Sigmoid colon (tissue), 7 donors: ENCODE data around the gene EHBP1. TPM values are rescaled to one million over a fixed set of nuclear protein-coding genes. Genes with fewer than 3 reads are reported as not detected.

Experiments
- DNase-seq: peaks from one replicate; pipeline ENCODE4 v3.0.0-alpha.2; 2019
- H3K27ac ChIP-seq, 4 donors: fragments of 200-600 bp; sonication (generic); one replicate each; pipeline ENCODE4 v1.5.1; 2016 to 2019; ENCODE audit warnings: mild to moderate bottlenecking in 1 of 4
- H3K27me3 ChIP-seq, 3 donors: fragments of 200-600 bp; sonication (generic); one replicate each; pipeline ENCODE4 v1.5.1; 2019; ENCODE audit warnings: mild to moderate bottlenecking in 1 of 3
- H3K36me3 ChIP-seq, 4 donors: fragments of 200-600 bp; sonication (generic); one replicate each; pipeline ENCODE4 v1.5.1; 2016 to 2019
- H3K4me1 ChIP-seq, 4 donors: fragments of 200-600 bp; sonication (generic); one replicate each; pipeline ENCODE4 v1.5.1; 2017 to 2019
- H3K4me3 ChIP-seq, 4 donors: fragments of 200-600 bp; sonication (generic); one replicate each; pipeline ENCODE4 v1.5.1; 2017 to 2019; ENCODE audit warnings: mild to moderate bottlenecking in 2 of 4, moderate library complexity in 1 of 4
- H3K9me3 ChIP-seq, 4 donors: fragments of 200-600 bp in 3 of 4; sonication (generic) in 3 of 4; one replicate each; pipeline versions ENCODE4 v1.5.1 to v1.6.1; 2013 to 2019
- EP300 ChIP-seq, 4 donors: sonication (generic); formaldehyde crosslinking; IDR thresholded peaks; one replicate each; pipeline ENCODE4 v1.6.1; 2017; ENCODE audit warnings: antibody characterized with exemption in 4 of 4
- POLR2A ChIP-seq, 2 donors: fragments of 450-650 bp; IDR thresholded peaks; one replicate each; pipeline ENCODE4 v1.6.1; 2016; ENCODE audit warnings: antibody characterized with exemption in 2 of 2, mild to moderate bottlenecking in 2 of 2, moderate library complexity in 2 of 2
- POLR2AphosphoS5 ChIP-seq, 4 donors: sonication (generic); formaldehyde crosslinking; IDR thresholded peaks; one replicate each; pipeline ENCODE4 v1.6.1; 2017; ENCODE audit warnings: antibody characterized with exemption in 4 of 4
- whole genome bisulfite sequencing, 2 donors: extraction: QIAGEN DNeasy Blood & Tissue Kit; methylation state at CpG; one replicate each; pipeline ENCODE4 v1.1.7; 2013; 5-methylcytosine and 5-hydroxymethylcytosine counted together
- intact Hi-C: fragments of 100-400 bp; cut with DNase I; formaldehyde crosslinking; loops from one replicate; pipeline ENCODE4 v1.15.1; 2023
- polyA plus RNA-seq, 3 donors: library from polyadenylated mRNA; stranded (reverse); fragments of 200-250 nt; gene quantifications; one replicate each; pipeline ENCODE4 v1.2.3, GENCODE V29; 2013
- total RNA-seq, 4 donors: library from RNA; depleted of rRNA; stranded (reverse); fragments of >200 nt; gene quantifications; one replicate each; pipeline ENCODE4 v1.1.0, GENCODE V29; 2016
- TF ChIP-seq, protein P1 (sequence below), 4 experiments: fragments of 450-650 bp in 3 of 4; fragments of 200-600 bp in 1 of 4; IDR thresholded peaks; one replicate each; pipeline ENCODE4 v1.5.1; 2016 to 2019; ENCODE audit warnings: antibody characterized with exemption in 4 of 4, mild to moderate bottlenecking in 3 of 4, moderate library complexity in 2 of 4
- donor health status: healthy with polysubstance abuse.
- donor health status: Bipolar disorder and iron deficiency.
- donor health status: healthy.

EHBP1 gene
- total and polyA plus RNA-seq, 7 donors = 12.7 to 161 (median 121) TPM

DNA sequence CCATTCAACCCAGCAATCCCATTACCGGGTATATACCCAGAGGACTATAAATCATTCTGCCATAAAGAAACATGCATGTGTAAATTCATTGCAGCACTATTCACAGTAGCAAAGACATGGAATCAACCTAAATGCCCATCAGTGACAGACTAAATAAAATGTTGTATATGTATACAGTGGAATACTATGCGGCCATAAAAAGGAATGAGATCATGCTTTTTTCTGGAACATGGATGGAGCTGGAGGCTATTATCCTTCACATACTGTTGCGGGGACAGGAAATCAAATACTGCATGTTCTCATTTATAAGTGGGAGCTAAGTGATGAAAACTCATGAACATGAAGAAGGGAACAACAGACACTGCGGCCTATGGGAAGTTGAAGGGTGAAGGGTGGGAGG lies 65.1 kb downstream of the EHBP1 start:
- intact Hi-C loops = loop anchor here (5.0 to 10.0 kb wide), 2 partner anchors 108 to 196 kb away; no protein-coding TSS in a partner anchor
- WGBS, 2 donors = 73 to 75% methylated on average over 4 of the region's 4 CpGs
- DNase-seq = no peak
- H3K9me3 ChIP-seq = no peaks in the 10 kb centered on the region
- H3K36me3 ChIP-seq = no peaks in the 10 kb centered on the region
- no peaks in the 10 kb centered on the region for H3K27me3 ChIP-seq
- TF ChIP-seq EP300 (IDR thresholded peaks at IDR 0.05) (no peak), POLR2A (IDR thresholded peaks at IDR 0.05) (no peak), POLR2AphosphoS5 (IDR thresholded peaks at IDR 0.05) (no peak)
- H3K4me3 ChIP-seq = no peak overlapping the region
- peaks cover 0 to 33% (median 8%) of the 10 kb centered on the region in 4 donors for H3K4me1 ChIP-seq
- no peak overlapping the region for H3K27ac ChIP-seq

DNA sequence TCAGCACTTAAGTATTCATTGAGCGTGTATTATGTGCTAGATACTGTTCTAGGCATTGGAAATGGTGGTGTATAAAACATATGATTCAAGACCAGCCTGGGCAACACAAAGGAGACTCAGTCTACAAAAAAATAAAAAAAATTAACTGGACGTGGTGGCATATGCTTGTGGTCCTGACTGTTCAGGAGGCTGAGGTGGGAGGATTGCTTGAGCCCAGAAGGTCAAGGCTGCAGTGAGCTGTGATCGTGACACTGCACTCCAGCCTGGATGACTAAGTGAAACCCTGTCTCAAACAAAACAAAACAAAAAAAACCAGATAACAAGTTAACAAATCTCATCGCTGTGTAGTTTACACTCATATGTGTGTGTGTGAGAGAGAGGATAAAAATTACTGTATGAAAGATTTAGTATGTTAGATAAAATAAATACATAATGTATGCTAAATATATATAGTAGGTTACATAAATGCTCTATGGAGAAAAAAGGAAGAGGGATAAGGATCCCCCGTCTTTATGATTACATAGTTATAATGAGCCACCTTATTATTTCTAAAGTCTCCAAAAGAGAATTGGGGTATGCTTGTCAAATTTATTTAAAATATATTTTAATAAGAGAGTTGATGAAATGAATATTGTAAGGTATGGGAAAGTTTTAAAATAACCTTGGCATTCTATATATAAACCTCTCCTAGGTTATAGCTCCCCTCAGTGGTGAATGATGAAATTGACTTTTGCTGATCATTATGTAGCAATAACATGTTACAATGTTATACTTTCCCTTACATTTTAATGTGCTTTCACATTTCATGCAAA lies 69.2 kb downstream of the EHBP1 start:
- intact Hi-C loops = loop anchor here (1.0 to 10.0 kb wide), 5 partner anchors 68 to 317 kb away; partner anchors contain the start of gene TMEM17
- Histone ChIP-seq H3K36me3 (no peaks in the 10 kb centered on the region), H3K4me3 (no peak overlapping the region), H3K9me3 (no peaks in the 10 kb centered on the region), H3K4me1 (peaks cover 0 to 52% (median 8%) of the 10 kb centered on the region in 4 donors), H3K27ac (peak overlapping the region in 3 of 4 donors; percentile 5 to 47 (median 39)), H3K27me3 (no peaks in the 10 kb centered on the region)
- peak; percentile 63 for DNase-seq
- TF ChIP-seq EP300 (IDR thresholded peaks at IDR 0.05) (no peak), POLR2AphosphoS5 (IDR thresholded peaks at IDR 0.05) (no peak), POLR2A (IDR thresholded peaks at IDR 0.05) (no peak)
- TF ChIP-seq, protein P1, sequence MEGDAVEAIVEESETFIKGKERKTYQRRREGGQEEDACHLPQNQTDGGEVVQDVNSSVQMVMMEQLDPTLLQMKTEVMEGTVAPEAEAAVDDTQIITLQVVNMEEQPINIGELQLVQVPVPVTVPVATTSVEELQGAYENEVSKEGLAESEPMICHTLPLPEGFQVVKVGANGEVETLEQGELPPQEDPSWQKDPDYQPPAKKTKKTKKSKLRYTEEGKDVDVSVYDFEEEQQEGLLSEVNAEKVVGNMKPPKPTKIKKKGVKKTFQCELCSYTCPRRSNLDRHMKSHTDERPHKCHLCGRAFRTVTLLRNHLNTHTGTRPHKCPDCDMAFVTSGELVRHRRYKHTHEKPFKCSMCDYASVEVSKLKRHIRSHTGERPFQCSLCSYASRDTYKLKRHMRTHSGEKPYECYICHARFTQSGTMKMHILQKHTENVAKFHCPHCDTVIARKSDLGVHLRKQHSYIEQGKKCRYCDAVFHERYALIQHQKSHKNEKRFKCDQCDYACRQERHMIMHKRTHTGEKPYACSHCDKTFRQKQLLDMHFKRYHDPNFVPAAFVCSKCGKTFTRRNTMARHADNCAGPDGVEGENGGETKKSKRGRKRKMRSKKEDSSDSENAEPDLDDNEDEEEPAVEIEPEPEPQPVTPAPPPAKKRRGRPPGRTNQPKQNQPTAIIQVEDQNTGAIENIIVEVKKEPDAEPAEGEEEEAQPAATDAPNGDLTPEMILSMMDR (IDR thresholded peaks at IDR 0.05) = peak; percentile 65 to 86 (median 70)
- 77 to 78% methylated on average over 5 of the region's 5 CpGs for WGBS, 2 donors

DNA sequence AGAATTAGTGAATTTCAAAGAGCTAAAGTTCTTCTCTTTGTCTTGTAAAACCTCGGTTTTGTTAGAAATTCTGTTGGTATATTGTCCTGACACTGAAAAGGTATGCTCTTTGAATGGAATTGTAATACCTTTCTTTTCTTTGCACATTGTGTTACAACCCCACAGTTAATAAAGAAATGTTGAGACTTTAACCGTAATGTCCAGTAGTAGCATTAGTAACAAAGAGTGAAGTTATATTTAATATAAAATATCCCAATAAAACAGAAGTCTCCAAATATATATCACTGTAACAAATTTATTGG lies 69.8 kb downstream of the EHBP1 start:
- Histone ChIP-seq H3K4me1 (peaks cover 0 to 55% (median 8%) of the 10 kb centered on the region in 4 donors), H3K27me3 (no peaks in the 10 kb centered on the region), H3K27ac (peak overlapping the region in 2 of 4 donors; percentile 39 to 47), H3K4me3 (no peak overlapping the region), H3K9me3 (no peaks in the 10 kb centered on the region), H3K36me3 (no peaks in the 10 kb centered on the region)
- no peak for DNase-seq
- TF ChIP-seq, protein P1 (IDR thresholded peaks at IDR 0.05) = peak in 1 of 4 experiments; percentile 12
- no peak for TF ChIP-seq POLR2A (IDR thresholded peaks at IDR 0.05)
- WGBS, 2 donors = 34 to 44% methylated on average over 2 of the region's 2 CpGs
- intact Hi-C loops = loop anchor here (1.0 to 10.0 kb wide), 4 partner anchors 69 to 318 kb away; partner anchors contain the start of gene TMEM17

DNA sequence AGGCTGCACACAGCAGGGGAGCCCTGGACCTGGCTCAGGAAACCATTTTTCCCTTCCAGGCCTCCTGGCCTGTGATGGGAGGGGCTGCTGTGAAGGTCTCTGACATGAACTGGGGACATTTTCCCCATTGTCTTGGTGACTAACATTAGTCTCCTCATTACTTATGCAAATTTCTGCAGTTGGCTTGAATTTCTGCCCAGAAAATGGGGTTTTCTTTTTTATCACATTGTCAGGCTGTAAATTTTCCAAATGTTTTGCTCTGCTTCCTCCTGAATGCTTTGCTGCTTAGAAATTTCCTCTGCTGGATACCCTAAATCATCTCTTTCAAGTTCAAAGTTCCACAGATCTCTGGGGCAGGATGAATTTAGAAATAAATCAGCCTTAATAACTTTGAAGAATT lies 78.2 kb downstream of the EHBP1 start:
- Histone ChIP-seq H3K4me1 (peaks cover 0 to 75% (median 38%) of the 10 kb centered on the region in 4 donors), H3K27ac (no peak overlapping the region), H3K9me3 (no peaks in the 10 kb centered on the region), H3K27me3 (no peaks in the 10 kb centered on the region), H3K4me3 (no peak overlapping the region), H3K36me3 (no peaks in the 10 kb centered on the region)
- intact Hi-C loops = loop anchor here (10.0 kb wide), 1 partner anchor 211 kb away; no protein-coding TSS in a partner anchor
- TF ChIP-seq, protein P1 (IDR thresholded peaks at IDR 0.05) = no peak
- TF ChIP-seq EP300 (IDR thresholded peaks at IDR 0.05) (no peak), POLR2A (IDR thresholded peaks at IDR 0.05) (no peak), POLR2AphosphoS5 (IDR thresholded peaks at IDR 0.05) (no peak)
- DNase-seq = no peak

DNA sequence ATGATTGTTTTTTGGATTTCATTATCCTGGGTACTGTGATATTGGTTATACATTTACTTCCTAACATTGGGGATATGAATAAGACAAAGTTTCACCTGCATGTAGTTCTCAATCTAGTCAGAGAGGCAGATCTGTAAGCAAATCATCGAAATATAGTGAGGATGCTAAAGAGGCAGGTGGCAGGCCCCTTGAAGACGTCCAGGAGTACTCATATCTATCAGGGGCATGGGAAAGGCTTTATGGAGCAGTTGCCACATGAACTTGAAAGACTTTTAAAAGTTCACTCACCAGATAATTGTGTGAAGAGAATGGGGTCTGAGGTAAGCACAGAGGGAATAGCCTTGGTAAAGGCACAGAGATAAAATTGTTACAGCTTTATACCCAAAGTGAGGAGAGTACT lies 78.8 kb downstream of the EHBP1 start:
- 50 to 71% methylated on average over 2 of the region's 2 CpGs for WGBS, 2 donors
- intact Hi-C loops = loop anchor here (10.0 kb wide), 1 partner anchor 210 kb away; no protein-coding TSS in a partner anchor
- H3K36me3 ChIP-seq = no peaks in the 10 kb centered on the region
- no peak for TF ChIP-seq POLR2AphosphoS5 (IDR thresholded peaks at IDR 0.05)
- no peak for TF ChIP-seq EP300 (IDR thresholded peaks at IDR 0.05)
- H3K4me3 ChIP-seq = no peak overlapping the region
- peaks cover 0 to 75% (median 41%) of the 10 kb centered on the region in 4 donors for H3K4me1 ChIP-seq
- H3K9me3 ChIP-seq = no peaks in the 10 kb centered on the region
- H3K27ac ChIP-seq = no peak overlapping the region
- no peak for DNase-seq
- no peaks in the 10 kb centered on the region for H3K27me3 ChIP-seq
